Tibial artery (tissue), 4 donors: ENCODE data around the gene SCN1B.

Experiments
- DNase-seq, 2 donors: peaks; one replicate each; pipeline ENCODE4 v3.0.0-alpha.2; 2019
- H3K27ac ChIP-seq, 2 donors: fragments of 200-600 bp; sonication (generic) in 1 of 2; 1 replicate in 1 of 2; 2 replicates in 1 of 2; pipeline ENCODE4 v1.5.1; 2018 to 2019; ENCODE audit warnings: mild to moderate bottlenecking in 1 of 2
- H3K27me3 ChIP-seq, 2 donors: fragments of 200-600 bp; sonication (generic) in 1 of 2; one replicate each; pipeline versions ENCODE4 v1.5.1 to v1.6.0; 2016 to 2019
- H3K36me3 ChIP-seq, 3 donors: fragments of 200-600 bp; sonication (generic) in 2 of 3; one replicate each; pipeline ENCODE4 v1.5.1; 2016 to 2019; ENCODE audit warnings: mild to moderate bottlenecking in 2 of 3
- H3K4me1 ChIP-seq, 4 donors: fragments of 200-600 bp; sonication (generic) in 2 of 4; 1 replicate in 3 of 4; 2 replicates in 1 of 4; pipeline ENCODE4 v1.5.1; 2016 to 2019
- H3K4me3 ChIP-seq, 2 donors: fragments of 200-600 bp; sonication (generic) in 1 of 2; 1 replicate in 1 of 2; 2 replicates in 1 of 2; pipeline ENCODE4 v1.5.1; 2018 to 2019; ENCODE audit warnings: mild to moderate bottlenecking in 2 of 2
- H3K9me3 ChIP-seq, 3 donors: fragments of 200-600 bp; sonication (generic) in 1 of 3; one replicate each; pipeline ENCODE4 v1.5.1; 2016 to 2019
- intact Hi-C: fragments of 100-400 bp; cut with DNase I; formaldehyde crosslinking; loops from one replicate; pipeline ENCODE4 v1.15.0; 2023; ENCODE audit warnings: low total_unique reads
- TF ChIP-seq, protein P1 (sequence below), 2 experiments: fragments of 200-600 bp in 1 of 2; fragments of 450-650 bp in 1 of 2; IDR thresholded peaks; one replicate each; pipeline ENCODE4 v1.5.1; 2017 to 2019; ENCODE audit warnings: antibody characterized with exemption in 2 of 2, mild to moderate bottlenecking in 1 of 2, moderate library complexity in 1 of 2

The SCN1B gene

DNA sequence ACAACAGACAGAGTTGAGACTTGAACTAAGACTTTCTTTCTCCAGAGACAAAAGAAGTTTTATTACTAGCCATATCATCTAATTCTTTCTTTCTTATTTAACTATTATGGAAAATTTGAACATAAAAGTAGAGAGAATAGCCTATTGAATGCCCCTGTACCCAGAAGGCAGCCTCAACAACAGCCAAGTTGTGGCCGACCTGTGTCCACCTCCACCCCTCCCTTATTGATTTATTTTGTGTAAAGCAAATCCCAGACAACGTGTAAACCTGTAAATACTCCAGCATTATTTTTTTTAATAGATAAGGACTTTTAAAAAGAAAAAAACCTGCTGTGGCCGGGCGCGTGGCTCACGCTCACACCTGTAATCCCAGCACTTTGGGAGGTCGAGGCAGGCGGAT is 59.3 kb downstream of the SCN1B start:
- Histone ChIP-seq H3K36me3 (no peaks in the 10 kb centered on the region), H3K4me1 (peaks cover 0 to 7% (median 3%) of the 10 kb centered on the region in 4 donors), H3K4me3 (no peak overlapping the region), H3K27ac (no peak overlapping the region), H3K9me3 (no peaks in the 10 kb centered on the region), H3K27me3 (peaks cover 0 to 50% of the 10 kb centered on the region in 2 donors)
- TF ChIP-seq, protein P1, sequence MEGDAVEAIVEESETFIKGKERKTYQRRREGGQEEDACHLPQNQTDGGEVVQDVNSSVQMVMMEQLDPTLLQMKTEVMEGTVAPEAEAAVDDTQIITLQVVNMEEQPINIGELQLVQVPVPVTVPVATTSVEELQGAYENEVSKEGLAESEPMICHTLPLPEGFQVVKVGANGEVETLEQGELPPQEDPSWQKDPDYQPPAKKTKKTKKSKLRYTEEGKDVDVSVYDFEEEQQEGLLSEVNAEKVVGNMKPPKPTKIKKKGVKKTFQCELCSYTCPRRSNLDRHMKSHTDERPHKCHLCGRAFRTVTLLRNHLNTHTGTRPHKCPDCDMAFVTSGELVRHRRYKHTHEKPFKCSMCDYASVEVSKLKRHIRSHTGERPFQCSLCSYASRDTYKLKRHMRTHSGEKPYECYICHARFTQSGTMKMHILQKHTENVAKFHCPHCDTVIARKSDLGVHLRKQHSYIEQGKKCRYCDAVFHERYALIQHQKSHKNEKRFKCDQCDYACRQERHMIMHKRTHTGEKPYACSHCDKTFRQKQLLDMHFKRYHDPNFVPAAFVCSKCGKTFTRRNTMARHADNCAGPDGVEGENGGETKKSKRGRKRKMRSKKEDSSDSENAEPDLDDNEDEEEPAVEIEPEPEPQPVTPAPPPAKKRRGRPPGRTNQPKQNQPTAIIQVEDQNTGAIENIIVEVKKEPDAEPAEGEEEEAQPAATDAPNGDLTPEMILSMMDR (IDR thresholded peaks at IDR 0.05) = no peak
- no peak for DNase-seq
- intact Hi-C loops = no loop called here
